Ishikawa (cell line): ENCODE results near the gene PPP2R1A.

Experiments used
- CEBPB ChIP-seq: IDR thresholded peaks from 2 replicates; pipeline ENCODE4 v1.6.1; 2012
- CREB1 ChIP-seq: IDR thresholded peaks from 2 replicates; pipeline ENCODE4 v1.6.1; 2012; ENCODE audit warnings: low read depth
- EGR1 ChIP-seq: IDR thresholded peaks from 2 replicates; pipeline ENCODE4 v1.6.1; 2012
- EP300 ChIP-seq: IDR thresholded peaks from 2 replicates; pipeline ENCODE4 v1.6.1; 2012; ENCODE audit warnings: borderline replicate concordance
- FOXM1 ChIP-seq: IDR thresholded peaks from 2 replicates; pipeline ENCODE4 v1.6.1; 2012; ENCODE audit warnings: low read depth, borderline replicate concordance
- MAX ChIP-seq: IDR thresholded peaks from 2 replicates; pipeline ENCODE4 v1.6.1; 2012
- NFIC ChIP-seq: IDR thresholded peaks from 2 replicates; pipeline ENCODE4 v1.6.1; 2012
- RAD21 ChIP-seq: IDR thresholded peaks from 2 replicates; pipeline ENCODE4 v1.6.1; 2012; ENCODE audit warnings: low read depth
- REST ChIP-seq: IDR thresholded peaks from 2 replicates; pipeline ENCODE4 v1.6.1; 2012; ENCODE audit warnings: low read depth, mild to moderate bottlenecking
- TAF1 ChIP-seq: IDR thresholded peaks from 2 replicates; pipeline ENCODE4 v1.6.1; 2012; ENCODE audit warnings: low read depth, mild to moderate bottlenecking
- TCF12 ChIP-seq: IDR thresholded peaks from 2 replicates; pipeline ENCODE4 v1.6.1; 2012; ENCODE audit warnings: low read depth
- TEAD4 ChIP-seq: IDR thresholded peaks from 2 replicates; pipeline ENCODE4 v1.6.1; 2012
- USF1 ChIP-seq: IDR thresholded peaks from 2 replicates; pipeline ENCODE4 v1.6.1; 2012
- YY1 ChIP-seq: IDR thresholded peaks from 2 replicates; pipeline ENCODE4 v1.6.1; 2012; ENCODE audit warnings: low read depth
- ZBTB7A ChIP-seq: IDR thresholded peaks from 2 replicates; pipeline ENCODE4 v1.6.1; 2012; ENCODE audit warnings: low read depth

Gene PPP2R1A

GRCh38 chr19:52212572-52213255 lies 22.9 kb downstream of the PPP2R1A start:
- TF ChIP-seq ZBTB7A (no peak), FOXM1 (no peak), TEAD4 (no peak), NFIC (no peak), MAX (no peak), EGR1 (no peak), TAF1 (no peak), CREB1 (no peak), USF1 (no peak), REST (no peak), YY1 (no peak), TCF12 (no peak), CEBPB (no peak), RAD21 (no peak), EP300 (no peak)

DNA sequence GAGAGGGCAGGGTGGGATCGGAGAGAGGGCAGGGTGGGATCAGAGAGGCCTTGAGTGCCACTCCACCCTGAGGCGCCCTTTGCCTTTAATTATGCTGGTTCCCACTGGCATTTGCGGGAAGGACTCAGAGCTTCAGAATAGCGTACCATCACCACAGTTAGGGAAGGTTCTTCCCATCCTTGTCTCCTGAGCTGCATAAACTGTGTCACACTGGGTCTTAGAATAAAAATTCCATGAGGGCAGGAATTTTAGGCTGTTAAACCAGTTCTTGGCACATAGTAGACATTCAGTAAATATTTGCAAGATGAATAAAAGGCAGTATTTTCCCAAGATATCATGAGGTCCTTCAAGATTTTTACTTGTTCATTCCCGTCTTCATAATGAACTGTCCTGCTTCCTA lies 24.4 kb downstream of the PPP2R1A start:
- TF ChIP-seq TEAD4 (no peak), MAX (no peak), YY1 (no peak), ZBTB7A (no peak), CEBPB (no peak), FOXM1 (no peak), CREB1 (no peak), EP300 (no peak), USF1 (no peak), REST (no peak), NFIC (no peak), TCF12 (no peak), RAD21 (no peak), TAF1 (no peak), EGR1 (no peak)

DNA sequence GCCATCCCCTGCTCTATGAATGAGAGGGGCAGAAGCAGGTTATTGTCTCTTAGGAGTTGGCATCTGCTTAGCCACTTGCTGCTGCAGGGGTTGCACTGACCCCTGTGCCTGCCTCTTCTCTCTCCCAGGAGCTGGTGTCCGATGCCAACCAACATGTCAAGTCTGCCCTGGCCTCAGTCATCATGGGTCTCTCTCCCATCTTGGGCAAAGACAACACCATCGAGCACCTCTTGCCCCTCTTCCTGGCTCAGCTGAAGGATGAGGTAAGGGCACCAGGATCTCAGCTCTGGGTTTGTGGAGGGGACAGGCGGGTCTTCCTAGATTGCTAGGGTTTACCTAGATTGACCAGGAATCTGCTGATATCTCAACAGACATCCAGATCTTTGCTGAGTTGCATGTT lies 26.5 kb downstream of the PPP2R1A start:
- no peak for TF ChIP-seq MAX
- no peak for TF ChIP-seq EP300
- no peak for TF ChIP-seq REST
- no peak for TF ChIP-seq TCF12
- no peak for TF ChIP-seq RAD21
- no peak for TF ChIP-seq ZBTB7A
- no peak for TF ChIP-seq CEBPB
- no peak for TF ChIP-seq FOXM1
- no peak for TF ChIP-seq EGR1

DNA sequence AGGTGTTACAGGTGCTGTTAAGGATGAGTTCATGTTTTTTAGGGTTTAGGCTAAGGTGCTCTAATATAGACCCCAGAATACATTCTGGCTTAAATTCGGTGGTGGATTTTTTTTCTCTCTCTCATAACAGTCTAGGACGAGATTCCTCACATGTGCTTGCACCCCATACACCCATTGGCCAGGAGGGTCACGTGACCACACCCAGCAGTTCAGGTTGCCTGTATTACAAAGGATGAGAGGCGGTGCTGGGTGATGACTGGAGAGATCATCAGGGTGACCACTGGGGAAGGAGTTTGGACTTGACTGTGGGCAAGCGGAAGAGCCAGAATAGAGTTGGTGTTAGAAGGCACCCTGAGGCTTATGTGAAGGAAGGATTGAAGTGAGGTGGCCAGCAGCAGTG lies 27.7 kb downstream of the PPP2R1A start:
- no peak for TF ChIP-seq YY1
- no peak for TF ChIP-seq CREB1
- no peak for TF ChIP-seq NFIC
- no peak for TF ChIP-seq EP300
- TF ChIP-seq TEAD4 = no peak
- TF ChIP-seq ZBTB7A = no peak
- TF ChIP-seq USF1 = peak; percentile 69
- no peak for TF ChIP-seq REST
